Endothelial cell of umbilical vein (primary cell): Measurements from ENCODE around the gene CTBP2.

Source experiments
- EZH2 ChIP-seq: IDR thresholded peaks from 2 replicates; pipeline ENCODE4 v1.6.1; 2012; ENCODE audit warnings: borderline replicate concordance, low read depth, mild to moderate bottlenecking, moderate library complexity, low read length, inconsistent platforms; ENCODE audit not compliant: severe bottlenecking
- POLR2A ChIP-seq: IDR thresholded peaks from 2 replicates; pipeline ENCODE4 v1.6.1; 2012; ENCODE audit warnings: low read depth, mild to moderate bottlenecking, control low read depth, low read length

DNA sequence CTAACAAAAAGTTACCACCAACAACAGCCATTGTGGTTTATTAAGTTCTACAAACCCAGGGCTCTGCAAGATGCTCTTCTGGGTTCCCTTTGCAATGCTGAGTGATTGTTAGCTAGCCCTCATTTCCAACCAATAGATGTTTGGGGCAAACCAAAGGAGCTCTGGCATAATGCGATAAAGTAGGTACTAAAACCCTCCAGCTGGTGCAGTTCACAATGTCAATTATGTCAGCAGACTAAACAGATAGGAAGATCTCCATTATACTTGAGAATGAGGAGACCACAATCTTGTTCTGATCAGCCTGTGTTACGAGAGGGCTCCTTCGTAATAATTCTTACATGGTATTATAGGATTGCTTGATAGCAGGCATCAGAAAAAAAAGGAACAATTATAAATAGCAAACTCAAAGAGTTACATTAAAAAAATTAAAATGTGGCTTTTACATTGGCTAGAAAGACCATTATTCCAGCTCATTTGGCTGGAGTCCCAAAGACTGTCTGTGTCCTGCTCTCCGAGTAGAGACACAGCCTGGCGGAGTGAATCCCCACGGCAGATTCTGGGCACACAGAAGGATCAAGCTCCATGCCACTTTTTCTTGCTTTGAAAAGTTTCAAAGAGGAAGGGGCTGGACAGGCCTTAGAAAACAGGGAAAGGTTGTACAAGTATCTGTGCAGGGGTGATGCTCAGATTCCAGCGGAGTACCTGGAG, 124.6 kb downstream of the CTBP2 start:
- no peak for TF ChIP-seq POLR2A
- no peak for TF ChIP-seq EZH2
